Fibroblast of skin of right biceps (primary cell): Measurements from ENCODE around the gene TAOK2.
"Not testable (repeated sequence)": the region's sequence is repeated elsewhere in the genome, so short reads cannot be mapped to it uniquely, and the experiment has no call there.

ENCODE experiments used
- DNase-seq: peaks from one replicate; pipeline ENCODE4 v3.0.0-alpha.2; 2013

TAOK2 gene

DNA sequence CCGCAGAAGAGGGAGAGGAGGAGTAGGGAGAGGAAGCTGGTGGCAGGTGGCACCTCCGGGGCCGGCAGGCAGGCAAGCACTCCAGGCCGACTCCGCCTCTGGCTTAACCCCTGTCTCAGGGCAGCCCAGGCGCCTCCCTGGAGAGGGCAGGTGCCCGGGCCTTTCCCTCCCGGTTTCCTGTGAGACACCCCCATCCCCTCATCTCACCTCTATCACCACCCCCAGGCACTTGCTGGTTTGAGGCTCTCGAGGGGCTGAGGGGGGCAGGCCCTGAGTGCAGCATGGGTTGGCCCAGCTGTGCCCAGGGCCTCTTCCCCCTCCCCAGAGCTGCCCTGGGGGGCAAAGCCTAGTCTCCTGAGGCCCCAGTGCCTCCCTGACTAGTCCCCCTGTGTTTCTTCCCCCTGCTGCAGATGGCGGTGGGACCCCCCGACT lies 31.2 kb downstream of the TAOK2 start:
- DNase-seq = no peak

DNA sequence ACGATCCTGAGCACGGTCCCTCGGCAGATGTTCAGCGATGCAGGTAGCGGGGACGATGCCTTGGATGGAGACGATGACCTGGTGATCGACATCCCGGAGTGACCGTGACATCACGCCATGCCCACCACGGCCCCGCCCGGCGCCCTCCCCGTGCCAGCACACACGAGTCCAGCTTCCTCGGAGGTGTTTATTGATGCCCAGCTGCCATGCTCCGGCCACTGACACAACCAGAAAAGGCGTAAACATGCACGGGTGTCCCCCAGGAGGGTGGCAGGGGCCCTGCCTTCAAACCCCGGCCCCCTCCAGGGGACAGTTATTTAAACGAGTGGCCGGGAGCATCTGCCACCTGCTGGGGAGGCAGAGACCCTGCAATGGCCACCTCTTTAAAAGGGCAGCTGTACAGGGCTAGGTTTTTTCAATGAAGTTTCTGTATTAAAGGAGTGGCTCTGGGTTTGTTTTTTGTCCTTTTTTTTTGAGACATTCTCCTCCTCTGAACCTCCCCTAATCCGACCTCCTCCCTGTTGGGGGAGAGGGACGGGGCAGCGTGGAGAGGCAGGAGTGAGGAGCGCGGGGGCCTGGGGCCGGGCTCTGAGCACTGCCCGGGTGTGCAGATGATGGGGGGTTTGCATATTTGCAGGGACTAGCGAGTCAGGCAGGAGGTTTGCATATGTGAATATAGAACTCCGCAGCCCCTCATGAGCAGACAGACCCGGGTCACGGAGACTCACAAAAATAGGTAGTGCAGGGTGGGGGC lies 31.9 kb downstream of the TAOK2 start:
- peak; percentile 44 for DNase-seq

DNA sequence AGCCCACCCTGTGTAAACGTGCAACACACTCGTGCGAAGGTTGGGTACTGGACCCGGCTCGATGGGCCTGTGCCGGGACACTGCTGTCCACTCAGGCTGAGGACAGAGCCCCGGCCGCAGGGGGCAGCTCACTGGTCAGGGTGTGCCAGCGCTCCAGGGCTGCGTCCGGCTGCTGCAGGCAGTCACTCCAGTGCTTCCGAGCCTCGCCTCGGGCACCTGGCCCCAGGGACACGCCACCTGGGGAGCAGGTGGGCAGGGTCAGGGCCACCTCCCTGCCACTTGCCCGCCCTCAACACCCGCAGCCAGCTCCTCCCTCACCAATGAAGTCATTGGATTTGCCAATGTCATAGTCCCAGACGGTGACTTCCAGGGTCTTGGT lies 32.4 kb downstream of the TAOK2 start:
- no peak for DNase-seq

DNA sequence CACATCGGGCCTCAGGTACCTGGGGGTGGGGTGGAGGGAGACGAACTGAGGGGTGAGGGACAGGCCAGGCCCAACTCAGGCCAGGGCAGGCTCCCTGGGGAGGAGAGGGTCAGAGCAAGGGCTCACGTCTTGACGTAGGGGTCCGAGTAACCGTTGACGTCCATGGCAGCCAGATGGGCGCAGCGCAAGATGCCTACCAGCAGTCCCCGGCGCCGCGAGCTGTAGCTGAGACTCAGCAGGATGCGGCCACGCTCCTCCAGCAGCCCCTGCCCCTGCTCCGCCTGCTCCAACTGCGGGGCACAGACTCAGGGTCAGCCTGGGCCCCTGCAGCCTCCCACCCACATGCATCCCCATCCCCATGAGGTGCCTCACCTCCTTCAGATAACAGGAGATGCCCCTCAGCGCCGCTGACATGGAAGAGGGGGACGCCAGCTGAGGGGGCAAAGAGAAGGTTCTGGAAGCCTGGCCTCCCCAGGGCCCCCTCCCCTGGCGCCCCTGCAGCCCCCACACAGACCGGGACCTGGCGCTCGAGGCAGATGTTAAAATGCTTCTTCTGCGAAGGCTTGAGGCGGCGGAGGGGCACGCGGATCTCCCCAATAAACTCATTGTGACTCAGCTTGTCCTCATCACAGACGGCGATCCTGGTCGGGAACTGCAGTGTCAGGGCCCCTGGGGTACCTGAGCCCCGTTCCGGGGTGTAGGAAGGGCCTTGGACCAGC lies 33.1 kb downstream of the TAOK2 start:
- DNase-seq = no peak

DNA sequence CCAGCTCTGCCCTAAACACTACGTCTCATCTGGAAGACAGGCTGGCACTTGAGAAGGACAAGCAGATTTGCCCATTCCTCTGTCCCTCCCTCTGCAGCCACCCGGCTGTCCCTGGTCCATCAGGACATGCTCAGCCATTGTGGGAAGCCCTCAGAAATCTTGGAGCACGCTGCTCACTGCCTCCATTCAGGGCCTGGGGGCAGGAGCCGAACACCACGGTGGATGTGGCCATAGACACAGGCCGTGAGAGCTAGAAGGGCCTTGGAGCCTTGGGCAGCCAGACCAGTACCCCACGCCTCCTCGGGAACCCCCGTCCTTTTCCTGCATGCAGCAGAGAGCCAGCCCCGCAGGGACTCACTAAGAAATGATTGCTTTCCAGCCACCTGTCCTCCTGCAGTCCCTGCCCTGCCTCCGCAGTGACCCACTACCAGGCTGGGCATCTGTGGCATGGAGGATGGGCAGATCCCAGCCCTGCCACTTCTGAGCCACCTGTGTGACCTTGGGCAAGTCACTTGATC lies 33.8 kb downstream of the TAOK2 start:
- DNase-seq = no peak

DNA sequence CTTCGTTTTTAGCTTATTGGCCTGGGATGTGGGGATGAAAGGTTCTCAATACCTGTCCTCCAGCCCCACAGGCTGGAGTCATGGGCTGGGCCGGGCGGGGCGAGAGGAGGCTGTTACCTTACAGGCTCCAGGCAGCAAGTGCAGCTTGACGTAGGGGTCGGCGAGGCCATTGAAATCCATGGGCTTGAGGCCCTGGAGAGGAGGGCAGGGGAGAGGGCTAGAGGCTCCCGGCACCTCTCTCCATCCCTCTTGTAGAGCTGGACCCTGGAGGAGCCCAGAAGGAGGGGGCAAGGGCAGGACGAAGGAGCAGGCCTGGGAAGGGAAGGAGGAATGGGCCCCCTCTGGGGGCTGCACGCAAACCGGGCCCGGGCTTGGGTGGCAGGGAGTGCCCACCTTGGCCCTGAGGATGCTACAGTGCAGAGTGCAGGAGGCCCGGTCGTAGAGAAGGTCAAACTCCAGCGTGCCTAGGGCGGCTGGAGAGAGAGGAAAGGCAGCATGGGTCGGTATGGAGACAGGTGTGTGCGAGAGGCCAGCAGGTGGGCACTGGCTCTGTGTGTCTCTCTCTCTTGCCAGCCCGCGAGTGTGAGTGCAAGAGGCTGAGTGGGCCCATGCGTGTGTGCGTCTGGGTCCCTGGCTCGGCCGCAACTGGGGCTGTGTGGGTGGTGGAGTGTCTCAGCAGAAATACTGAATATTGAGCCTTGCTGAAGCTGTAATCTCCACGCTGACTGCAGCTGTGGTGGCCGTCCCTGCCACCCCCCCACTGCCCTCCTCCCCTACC lies 35.6 kb downstream of the TAOK2 start:
- no peak for DNase-seq

DNA sequence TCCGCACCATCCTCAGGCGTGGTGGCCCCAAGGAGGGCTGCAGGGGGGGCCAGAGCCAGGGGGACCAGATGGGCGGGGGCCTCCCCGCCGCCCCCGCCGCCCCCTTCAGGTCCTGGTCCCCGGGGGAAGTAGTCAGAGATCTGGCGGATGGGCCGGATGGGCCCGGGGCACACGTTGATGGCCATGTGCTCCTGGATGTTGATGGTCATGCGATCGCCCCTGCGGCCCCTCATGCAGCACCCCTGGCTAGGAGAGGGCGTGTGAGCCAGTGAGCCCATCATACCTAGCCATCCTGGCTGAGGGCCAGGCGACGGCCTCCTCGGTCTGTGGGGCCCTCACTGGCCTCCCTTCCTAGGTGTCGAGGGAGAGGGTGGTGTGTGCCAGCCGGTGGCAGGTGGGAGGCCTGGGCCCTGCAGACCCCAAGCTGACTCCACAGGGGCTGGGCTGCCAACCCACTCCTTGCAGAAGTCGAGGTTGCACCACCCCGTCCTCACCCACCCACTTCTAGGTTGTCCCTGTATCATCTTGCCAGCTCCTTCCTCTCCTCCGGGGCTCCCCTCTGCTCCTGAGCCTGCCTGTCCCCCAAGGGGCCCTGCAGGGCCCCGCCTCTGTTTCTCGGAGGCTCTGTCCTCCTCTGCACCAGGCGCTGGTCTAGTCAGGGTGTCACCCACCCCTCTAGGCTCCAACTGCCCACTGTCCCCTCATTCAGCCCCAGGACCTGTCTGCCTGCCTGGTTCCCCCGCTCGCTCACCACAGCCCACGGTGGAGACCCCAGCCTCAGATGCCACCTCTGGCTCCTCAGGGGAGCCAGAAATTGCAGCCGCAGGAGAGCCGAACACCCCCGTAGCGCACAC lies 36.5 kb downstream of the TAOK2 start:
- DNase-seq = no peak

DNA sequence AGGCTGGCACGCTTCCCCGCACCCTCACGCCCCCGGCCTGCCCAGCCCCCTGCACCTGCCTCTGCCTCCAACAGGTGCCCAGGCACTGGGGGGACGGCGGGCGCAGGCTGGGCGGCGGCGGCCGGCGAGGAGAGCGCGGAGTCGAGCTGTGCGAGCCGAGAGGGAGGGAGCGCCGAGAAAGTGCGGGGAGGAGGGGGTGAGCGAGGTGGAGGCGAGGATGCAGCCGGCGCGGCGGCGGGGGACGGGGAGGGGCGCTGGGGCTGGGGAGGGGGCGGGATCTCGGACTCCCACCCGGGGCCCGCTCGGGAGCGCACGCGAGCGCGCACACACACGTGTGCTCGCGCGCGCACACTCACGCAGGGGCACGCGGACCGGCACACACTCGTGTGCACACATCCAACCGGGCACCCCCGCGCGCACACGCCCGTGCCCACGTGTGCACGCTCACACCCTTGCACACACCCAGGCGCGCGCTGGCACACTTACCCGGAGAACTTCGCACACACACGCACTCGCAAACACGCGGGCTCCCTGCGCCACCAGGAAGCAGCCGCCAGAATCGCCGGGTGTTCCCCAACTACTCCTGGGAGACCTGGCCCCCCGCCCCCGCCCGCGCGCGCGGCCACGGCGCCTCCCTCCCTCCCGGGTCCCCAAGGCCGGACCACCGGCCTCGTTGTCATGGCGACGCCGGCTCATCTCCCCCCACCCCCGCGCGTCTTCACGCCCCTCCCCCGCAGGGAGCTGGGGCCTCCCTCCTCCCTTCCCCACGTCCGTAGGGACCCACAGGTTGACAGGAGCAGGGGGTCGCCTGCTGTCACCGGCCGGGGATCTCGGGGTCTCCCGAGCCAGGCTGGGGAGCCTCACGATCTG lies 37.4 kb downstream of the TAOK2 start, which contains the start of gene DOC2A:
TSS of gene DOC2A (minus strand) at position 184 of the 870 bp plus-strand sequence. CDS start 805 bp downstream, outside the sequence.
- no peak for DNase-seq

DNA sequence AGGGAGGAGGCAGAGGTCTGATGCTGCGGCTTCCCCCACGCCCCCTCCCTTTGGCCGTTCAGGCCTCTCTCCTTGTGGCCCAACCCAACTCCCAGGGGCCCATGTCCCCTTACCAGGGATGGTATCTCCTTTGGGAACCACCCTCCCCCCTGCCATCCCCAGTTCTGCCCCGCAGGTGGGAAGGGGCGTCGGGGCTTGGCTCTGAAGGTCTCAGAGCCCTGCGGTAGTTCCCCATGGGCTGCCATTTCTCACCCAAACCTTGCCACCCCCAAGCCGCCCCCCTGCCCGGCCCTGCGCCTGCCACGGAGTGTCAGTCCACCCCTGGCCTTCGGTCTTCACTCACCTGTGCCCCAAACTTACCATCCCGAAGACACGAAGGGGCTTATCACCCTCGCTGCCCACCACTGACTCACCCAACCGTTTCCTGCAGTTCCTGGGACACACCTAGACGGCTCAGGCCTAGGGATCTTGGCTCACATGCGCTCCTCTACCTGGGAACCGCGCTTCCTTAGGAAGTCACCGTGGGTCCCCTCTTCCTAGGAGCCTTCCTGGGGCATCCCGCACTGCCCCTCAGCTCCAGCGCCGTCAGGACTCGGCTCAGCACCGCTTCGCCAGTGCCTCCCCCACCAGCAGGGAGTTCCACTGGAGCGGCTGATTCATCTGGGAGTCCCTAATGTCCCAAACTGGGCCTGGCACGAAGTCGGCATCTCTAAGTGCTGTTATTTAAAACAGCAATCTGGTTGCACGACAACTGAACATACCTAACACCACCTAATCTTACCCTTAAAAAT lies 38.2 kb downstream of the TAOK2 start:
- DNase-seq = no peak

DNA sequence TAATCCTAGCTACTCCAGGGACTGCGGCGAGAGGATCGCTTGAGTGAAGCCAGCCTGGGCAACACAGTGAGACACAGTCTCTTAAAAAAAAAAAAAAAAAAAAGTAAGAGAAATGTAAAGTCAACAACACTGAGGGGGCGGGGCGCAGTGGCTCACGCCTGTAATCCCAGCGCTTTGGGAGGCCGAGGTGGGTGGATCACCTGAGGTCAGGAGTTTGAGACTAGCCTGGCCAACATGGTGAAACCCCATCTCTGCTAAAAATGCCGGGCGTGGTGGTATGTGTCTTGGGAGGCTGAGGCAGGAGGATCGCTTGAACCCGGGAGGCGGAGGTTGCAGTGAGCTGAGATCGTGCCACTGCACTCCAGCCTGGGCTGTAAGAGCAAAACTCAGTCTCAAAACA lies 38.9 kb downstream of the TAOK2 start:
- DNase-seq = not testable (repeated sequence)

DNA sequence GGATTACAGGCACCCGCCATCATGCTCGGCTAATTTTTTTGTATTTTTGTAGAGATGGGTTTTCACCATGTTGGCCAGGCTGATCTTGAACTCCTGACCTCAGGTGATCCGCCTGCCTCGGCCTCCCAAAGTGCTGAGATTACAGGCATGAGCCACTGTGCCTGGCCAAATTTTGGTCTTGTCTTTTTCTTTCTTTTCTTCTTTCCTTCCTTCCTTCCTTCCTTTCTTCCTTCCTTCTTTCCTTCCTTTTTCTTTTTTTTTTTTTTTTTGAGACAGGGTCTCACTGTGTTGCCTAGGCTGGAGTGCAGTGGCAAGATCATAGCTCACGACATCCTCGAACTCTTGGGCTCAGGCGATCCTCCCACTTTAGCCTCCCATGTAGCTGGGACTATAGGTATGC lies 41.8 kb downstream of the TAOK2 start:
- not testable (repeated sequence) for DNase-seq

DNA sequence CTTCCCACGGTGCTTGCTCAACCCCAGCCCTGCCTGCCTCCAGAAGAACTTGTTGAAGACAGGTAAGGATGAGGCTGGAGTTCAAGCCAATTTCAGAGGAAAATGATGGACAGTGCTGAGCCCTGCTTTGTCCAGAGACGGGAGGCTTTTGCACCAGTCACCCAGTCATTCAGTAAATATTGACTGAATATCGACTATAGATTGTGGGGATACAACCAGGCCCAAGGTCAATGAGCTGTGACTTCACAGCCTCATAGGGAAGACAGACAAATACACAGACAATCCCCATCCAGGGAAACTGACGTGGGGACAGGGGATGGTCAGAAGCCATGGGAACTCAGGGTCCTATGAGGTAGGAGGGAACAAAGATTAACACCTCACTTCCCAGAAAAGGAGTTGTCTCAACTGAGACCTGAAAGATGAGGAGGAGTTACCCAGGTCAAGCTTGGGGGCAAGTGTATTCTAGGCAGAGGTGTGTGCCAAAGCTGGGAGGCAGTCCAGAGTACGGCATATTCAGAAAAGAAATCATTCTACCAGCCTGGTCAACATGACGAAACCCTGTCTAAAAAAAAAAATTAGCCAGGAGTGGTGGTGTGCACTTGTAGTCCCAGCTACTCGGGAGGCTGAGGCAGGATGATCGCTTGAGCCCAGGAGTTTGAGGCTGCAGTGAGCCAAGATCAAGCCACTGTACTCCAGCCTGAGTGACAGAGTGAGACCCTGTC lies 43.0 kb downstream of the TAOK2 start:
- DNase-seq = no peak

DNA sequence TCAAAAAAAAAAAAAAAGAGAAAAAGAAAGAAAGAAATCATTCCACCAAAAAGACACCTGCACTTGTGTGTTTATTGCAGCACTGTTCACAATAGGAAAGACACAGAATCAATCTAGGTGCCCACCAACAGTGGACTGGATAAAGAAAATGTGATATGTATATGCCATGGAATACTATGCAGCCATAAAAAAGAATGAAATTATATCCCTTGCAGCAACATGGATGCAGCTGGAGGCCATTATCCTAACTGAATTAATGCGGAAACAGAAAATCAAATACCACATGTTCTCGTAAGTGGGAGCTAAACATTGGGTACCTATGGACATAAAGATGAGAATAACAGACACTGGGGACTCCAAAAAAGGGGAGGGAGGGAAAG lies 43.6 kb downstream of the TAOK2 start:
- DNase-seq = no peak

DNA sequence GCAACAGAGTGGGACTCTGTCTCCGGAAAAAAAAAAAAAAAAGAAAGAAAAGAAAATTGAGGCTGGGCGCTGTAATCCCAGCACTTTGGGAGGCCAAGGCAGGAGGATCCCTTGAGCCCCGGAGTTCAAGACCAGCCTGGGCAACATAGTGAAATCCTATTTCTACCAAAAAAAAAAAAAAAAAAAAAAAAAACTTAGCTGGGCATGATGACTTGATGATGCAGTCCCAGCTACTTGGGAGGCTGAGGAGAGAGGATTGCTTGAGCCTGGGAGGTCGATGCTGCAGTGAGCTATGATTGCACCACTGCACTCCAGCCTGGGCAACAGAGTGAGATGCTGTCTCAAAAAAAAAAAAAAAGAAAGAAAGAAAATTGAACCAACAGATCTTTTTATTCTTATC lies 44.3 kb downstream of the TAOK2 start:
- DNase-seq = not testable (repeated sequence)

DNA sequence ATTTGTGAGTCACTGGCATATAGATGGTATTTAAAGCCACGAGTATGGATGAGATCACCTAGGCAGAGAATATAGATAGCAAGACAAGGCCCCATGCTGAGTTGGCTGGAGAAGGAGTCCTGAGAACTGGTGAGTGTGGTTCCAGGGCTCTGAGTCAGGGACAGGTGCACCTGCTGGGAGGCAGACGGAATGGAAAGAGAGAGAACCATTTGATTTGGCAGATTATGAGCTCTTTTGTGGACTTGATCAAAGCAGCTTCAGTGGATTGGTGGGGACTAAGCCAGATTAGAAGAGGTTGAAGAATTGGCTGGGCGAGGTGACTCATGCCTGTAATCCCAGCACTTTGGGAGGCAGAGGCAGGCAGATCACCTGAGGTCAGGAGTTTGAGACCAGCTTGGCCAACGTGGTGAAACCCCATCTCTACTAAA lies 45.1 kb downstream of the TAOK2 start:
- peak; percentile 72 for DNase-seq

DNA sequence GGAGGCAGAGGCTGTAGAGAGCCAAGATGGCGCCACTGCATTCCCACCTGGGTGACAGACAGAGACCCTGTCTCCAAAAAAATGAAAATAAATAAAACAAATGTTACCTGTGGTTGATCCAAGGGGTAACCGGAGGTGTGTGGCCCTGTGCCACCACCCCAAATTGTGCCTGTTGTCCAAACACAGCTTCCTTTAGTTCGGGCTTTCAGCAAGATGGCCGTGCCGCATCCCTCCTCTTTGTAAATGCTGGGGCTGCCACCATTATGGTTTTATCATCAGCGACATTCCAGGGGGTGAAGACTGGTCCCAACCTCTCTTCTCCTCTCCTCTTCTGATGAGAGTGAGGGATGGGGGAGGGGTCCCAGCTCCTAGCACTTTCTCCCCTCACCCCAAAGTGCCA lies 49.2 kb downstream of the TAOK2 start, which contains the start of gene C16orf92:
TSS of gene C16orf92 (plus strand) at position 312 of the 400 bp plus-strand sequence. CDS start 143 bp downstream, outside the sequence.
- DNase-seq = no peak

DNA sequence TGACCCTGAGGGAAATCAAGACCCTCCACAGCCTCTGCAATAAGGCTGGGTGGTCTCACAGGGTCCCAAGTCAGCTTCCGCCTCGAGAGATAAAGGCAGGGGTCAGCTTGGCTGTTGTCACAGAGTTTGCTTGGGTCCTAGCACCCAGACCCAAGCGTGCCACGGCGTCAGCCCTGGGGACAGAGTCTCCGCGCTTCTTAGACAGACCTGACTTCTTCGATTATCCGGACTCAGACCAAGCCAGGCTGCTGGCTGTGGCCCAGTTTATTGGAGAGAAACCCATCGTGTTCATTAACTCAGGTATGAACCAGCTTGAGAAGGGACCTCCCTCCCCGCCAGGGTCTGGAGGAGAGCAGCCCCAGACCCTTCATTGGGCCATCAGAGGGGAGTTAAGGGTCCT lies 49.9 kb downstream of the TAOK2 start:
- DNase-seq = no peak

DNA sequence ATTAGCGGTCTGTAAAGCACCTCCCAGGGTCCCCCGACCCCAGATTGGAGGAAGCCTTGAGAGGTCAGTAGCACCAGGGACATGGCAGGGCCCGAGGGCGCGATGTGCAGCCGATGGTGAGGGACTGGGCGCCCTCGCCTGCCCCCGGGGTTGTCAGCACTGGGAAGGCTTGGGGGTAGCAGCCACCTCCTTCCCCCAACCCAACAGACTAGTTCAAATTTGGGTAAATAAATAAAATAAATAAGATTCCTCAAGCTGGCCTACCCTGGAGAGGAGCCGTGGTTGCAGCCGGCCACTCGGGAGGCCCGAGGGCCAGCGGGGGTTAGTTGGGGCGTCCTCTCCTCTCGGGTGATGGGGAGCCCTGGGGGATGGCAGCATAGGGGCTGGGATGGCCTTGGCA lies 50.8 kb downstream of the TAOK2 start:
- no peak for DNase-seq

DNA sequence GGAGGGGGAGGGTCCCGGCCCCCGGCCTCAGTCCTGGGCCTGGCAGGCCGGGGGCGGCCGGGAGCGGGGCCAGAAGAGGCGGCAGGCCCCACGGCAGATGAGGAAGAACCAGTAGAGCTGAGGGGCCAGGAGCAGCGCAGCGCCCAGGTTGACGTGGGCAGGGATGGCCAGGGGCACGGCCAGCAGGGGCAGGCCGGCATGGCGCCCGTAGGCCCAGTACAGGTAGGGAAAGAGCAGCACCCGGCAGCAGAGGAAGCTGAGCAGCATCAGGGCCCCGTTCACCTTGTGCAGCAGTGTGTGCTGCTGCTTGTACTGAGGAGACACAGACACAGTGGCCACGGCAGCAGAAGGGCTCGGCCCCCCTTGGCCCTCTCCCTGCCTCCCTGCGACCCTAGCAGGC lies 51.5 kb downstream of the TAOK2 start:
- DNase-seq = no peak

DNA sequence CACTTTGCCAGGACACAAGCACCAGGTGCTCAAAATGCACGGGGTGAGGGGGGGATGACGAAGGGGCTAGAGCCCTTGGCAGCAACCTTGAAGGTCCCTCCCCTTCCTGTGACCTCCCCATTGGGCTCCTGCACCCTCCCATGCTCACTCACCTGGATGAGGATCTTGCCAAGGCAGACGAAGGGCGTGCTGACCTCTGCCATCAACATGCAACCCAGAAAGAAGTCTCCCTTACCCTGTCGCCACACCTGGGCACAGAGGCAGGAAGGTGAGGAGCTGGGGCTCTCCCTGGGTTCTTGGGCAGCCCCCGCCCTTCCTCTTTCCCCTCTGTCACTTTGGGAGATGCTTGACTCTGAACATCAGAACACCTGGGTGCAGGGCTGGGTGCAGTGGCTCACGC lies 51.9 kb downstream of the TAOK2 start:
- no peak for DNase-seq
